Measurements from ENCODE around the gene SPI1. TPM values are rescaled to one million over a fixed set of nuclear protein-coding genes. Genes with fewer than 3 reads are reported as not detected.

Gene SPI1
- polyA plus RNA-seq, 1 donor (not counting 4 experiments of a cell fraction or from before 2014, with no cell fraction given) = not detected

- no peaks in the 10 kb centered on the region for H3K4me1 ChIP-seq (ENCODE audit: control insufficient read depth, extremely low read depth, insufficient read depth, low read length)
- no peak overlapping the region for H3K27ac ChIP-seq (ENCODE audit: control insufficient read depth, insufficient read depth, low read length)
- H3K4me3 ChIP-seq (ENCODE audit: control insufficient read depth in 2 of 3, extremely low read depth in 1 of 3, insufficient read depth in 2 of 3, low read depth in 1 of 3, low read length in 3 of 3) = no peak overlapping the region
- H2AFZ ChIP-seq (ENCODE audit: control insufficient read depth, low read length) = no peak overlapping the region
- TF ChIP-seq EZH2 (IDR thresholded peaks at IDR 0.05; ENCODE audit: low read length) (no peak), CTCF (optimal IDR thresholded peaks at IDR 0.05 in 1 of 3, IDR thresholded peaks at IDR 0.05 in 1 of 3, conservative IDR thresholded peaks at IDR 0.05 in 1 of 3; ENCODE audit: extremely low read depth in 1 of 3, insufficient read depth in 2 of 3, low read length in 3 of 3) (no peak)
- no peaks in the 10 kb centered on the region for H3K79me2 ChIP-seq (ENCODE audit: control insufficient read depth, insufficient read depth, low read length)
- DNase-seq (ENCODE audit: low read depth, low spot score) (no peak), FAIRE-seq (no peak)
- no peak overlapping the region for H3K9ac ChIP-seq (ENCODE audit: control insufficient read depth, extremely low read depth, insufficient read depth, low read length)
- H3K27me3 ChIP-seq (ENCODE audit: control insufficient read depth, extremely low read depth, insufficient read depth, low read length) = no peaks in the 10 kb centered on the region
- H3K36me3 ChIP-seq (ENCODE audit: control insufficient read depth in 2 of 2, extremely low read depth in 1 of 2, insufficient read depth in 2 of 2, low read length in 2 of 2) = no peaks in the 10 kb centered on the region
- H4K20me1 ChIP-seq (ENCODE audit: control insufficient read depth, extremely low read depth, insufficient read depth, low read length) = no peaks in the 10 kb centered on the region
- dilution Hi-C loops (cut with MboI; ENCODE audit: extremely low pct_ligation_motif_present, low sequenced_read_pairs) = no loop called here
- H3K9me3 ChIP-seq (ENCODE audit: control insufficient read depth, low read depth, low read length) = no peaks in the 10 kb centered on the region
- H3K4me2 ChIP-seq (ENCODE audit: control insufficient read depth, extremely low read depth, insufficient read depth, low read depth, low read length) = no peak overlapping the region
- no peaks in the 10 kb centered on the region for H3K9me1 ChIP-seq (ENCODE audit: control insufficient read depth, extremely low read depth, insufficient read depth, low read length)
These were observed 35.5 kb downstream of the SPI1 start for GRCh38 chr11:47342854-47343253.

- no peaks in the 10 kb centered on the region for H3K4me1 ChIP-seq (ENCODE audit: control insufficient read depth, extremely low read depth, insufficient read depth, low read length)
- no peak for DNase-seq (ENCODE audit: low read depth, low spot score)
- no peaks in the 10 kb centered on the region for H3K9me1 ChIP-seq (ENCODE audit: control insufficient read depth, extremely low read depth, insufficient read depth, low read length)
- H3K27me3 ChIP-seq (ENCODE audit: control insufficient read depth, extremely low read depth, insufficient read depth, low read length) = no peaks in the 10 kb centered on the region
- H3K36me3 ChIP-seq (ENCODE audit: control insufficient read depth in 2 of 2, extremely low read depth in 1 of 2, insufficient read depth in 2 of 2, low read length in 2 of 2) = no peaks in the 10 kb centered on the region
- H3K27ac ChIP-seq (ENCODE audit: control insufficient read depth, insufficient read depth, low read length) = no peak overlapping the region
- FAIRE-seq = no peak
- dilution Hi-C loops (cut with MboI; ENCODE audit: extremely low pct_ligation_motif_present, low sequenced_read_pairs) = no loop called here
- no peaks in the 10 kb centered on the region for H3K9me3 ChIP-seq (ENCODE audit: control insufficient read depth, low read depth, low read length)
- no peak overlapping the region for H3K9ac ChIP-seq (ENCODE audit: control insufficient read depth, extremely low read depth, insufficient read depth, low read length)
- no peak overlapping the region for H2AFZ ChIP-seq (ENCODE audit: control insufficient read depth, low read length)
- no peak overlapping the region for H3K4me2 ChIP-seq (ENCODE audit: control insufficient read depth, extremely low read depth, insufficient read depth, low read depth, low read length)
- H4K20me1 ChIP-seq (ENCODE audit: control insufficient read depth, extremely low read depth, insufficient read depth, low read length) = no peaks in the 10 kb centered on the region
- no peaks in the 10 kb centered on the region for H3K79me2 ChIP-seq (ENCODE audit: control insufficient read depth, insufficient read depth, low read length)
- no peak overlapping the region for H3K4me3 ChIP-seq (ENCODE audit: control insufficient read depth in 2 of 3, extremely low read depth in 1 of 3, insufficient read depth in 2 of 3, low read depth in 1 of 3, low read length in 3 of 3)
- TF ChIP-seq EZH2 (IDR thresholded peaks at IDR 0.05; ENCODE audit: low read length) (no peak), CTCF (optimal IDR thresholded peaks at IDR 0.05 in 1 of 3, IDR thresholded peaks at IDR 0.05 in 1 of 3, conservative IDR thresholded peaks at IDR 0.05 in 1 of 3; ENCODE audit: extremely low read depth in 1 of 3, insufficient read depth in 2 of 3, low read length in 3 of 3) (no peak)
These were observed 36.1 kb downstream of the SPI1 start for GRCh38 chr11:47342036-47342803.

All from keratinocyte (primary cell).